K562 (cell line): ENCODE measurements around the gene CCNK. TPM values are rescaled to one million over a fixed set of nuclear protein-coding genes. Genes with fewer than 3 reads are reported as not detected.

Experiments
- ATAC-seq: fragments of 200-7000 bp; cut with Tn5 transposase; 3 replicates; pipeline ENCODE4 v1.9.1; 2020; ENCODE audit warnings: moderate library complexity
- BruUV-seq: library from RNA; stranded (reverse); fragments of 400-500 nt; replicated peaks from 2 replicates; lab custom pipeline; 2021; lab: Mats Ljungman, UMichigan
- CTCF ChIA-PET: fragments of 300-600 bp; formaldehyde crosslinking; extraction: SDS; loops from one replicate; lab custom pipeline; 2021; ENCODE audit warnings: low intra/inter-chr PET ratio; lab: Yijun Ruan, JAX
- POLR2A ChIA-PET: fragments of 300-600, 350-650 bp; sonication (Branson Sonifier 250); formaldehyde crosslinking; extraction: SDS; loops from one replicate; lab custom pipeline; 2021; ENCODE audit warnings: antibody characterized with exemption, inconsistent platforms; lab: Yijun Ruan, JAX
- DNase-seq, 4 experiments: peaks; one replicate each; pipeline versions ENCODE4 v3.0.0 to v3.0.0-alpha.2; 2011 to 2018; ENCODE audit warnings: low spot score in 3 of 4, mixed read lengths in 3 of 4; ENCODE audit errors: extremely low read depth in 1 of 4
- FAIRE-seq: peaks from 2 replicates; lab custom pipeline; 2011; peaks lifted over from hg19 to GRCh38; lab: Jason Lieb, UNC
- H2AFZ ChIP-seq: 2 replicates; pipeline ENCODE4 v1.6.0; 2011; ENCODE audit warnings: low read depth, low read length, control low read depth, inconsistent platforms
- H3K27ac ChIP-seq: fragments of 200-600 bp; 3 replicates; pipeline ENCODE4 v1.8.0; 2011; ENCODE audit warnings: low read depth, mild to moderate bottlenecking, control low read depth, inconsistent platforms, low read length, moderate library complexity, mixed read lengths; ENCODE audit errors: extremely low read depth
- H3K27me3 ChIP-seq, 2 experiments: fragments of 300-600 bp in 1 of 2; 2 replicates in 1 of 2; 3 replicates in 1 of 2; pipeline versions ENCODE4 v1.6.0 to v1.8.0; 2011; ENCODE audit warnings: inconsistent platforms in 2 of 2, low read length in 2 of 2, mild to moderate bottlenecking in 1 of 2, mixed read lengths in 1 of 2, moderate library complexity in 1 of 2; ENCODE audit not compliant: control insufficient read depth in 2 of 2, insufficient read depth in 2 of 2
- H3K36me3 ChIP-seq: fragments of 300-600 bp; 3 replicates; pipeline ENCODE4 v1.8.0; 2011; ENCODE audit warnings: mild to moderate bottlenecking, low read length, inconsistent platforms; ENCODE audit not compliant: control insufficient read depth, insufficient read depth
- H3K4me1 ChIP-seq, 2 experiments: fragments of 200-600 bp in 1 of 2; replicated peaks in 1 of 2; 2 replicates in 1 of 2; 3 replicates in 1 of 2; pipeline versions ENCODE4 v1.5.1 to v1.8.0; 2011; ENCODE audit warnings: inconsistent platforms in 2 of 2, low read length in 2 of 2, mild to moderate bottlenecking in 1 of 2, mixed read lengths in 1 of 2, moderate library complexity in 1 of 2; ENCODE audit not compliant: control insufficient read depth in 2 of 2, insufficient read depth in 2 of 2
- H3K4me2 ChIP-seq: 2 replicates; pipeline ENCODE4 v1.6.1; 2011; ENCODE audit warnings: low read length, control low read depth, inconsistent platforms, mixed read lengths; ENCODE audit not compliant: insufficient read depth
- H3K4me3 ChIP-seq: fragments of 200-600 bp; sonication (generic), shearing (Covaris generic); 2 replicates; pipeline ENCODE4 v1.5.1; 2016; ENCODE audit warnings: control low read depth, inconsistent platforms
- H3K79me2 ChIP-seq: fragments of 200-600 bp; 3 replicates; pipeline ENCODE4 v1.8.0; 2011; ENCODE audit warnings: low read length, inconsistent platforms; ENCODE audit not compliant: control insufficient read depth, insufficient read depth
- H3K9ac ChIP-seq, 2 experiments: 2 replicates each; pipeline versions ENCODE4 v1.6.0 to v1.6.1; 2011; ENCODE audit warnings: low read depth in 2 of 2, low read length in 2 of 2, control low read depth in 1 of 2, inconsistent platforms in 1 of 2, mild to moderate bottlenecking in 1 of 2, mixed read lengths in 1 of 2; ENCODE audit not compliant: insufficient read depth in 1 of 2
- H3K9me1 ChIP-seq: one replicate; pipeline ENCODE4 v1.6.0; 2011; ENCODE audit warnings: inconsistent platforms, mild to moderate bottlenecking, low read length, moderate library complexity; ENCODE audit not compliant: control insufficient read depth, insufficient read depth
- H3K9me3 ChIP-seq: replicated peaks from 2 replicates; pipeline ENCODE4 v1.5.1; 2011; ENCODE audit warnings: low read depth, low read length, inconsistent platforms; ENCODE audit not compliant: control insufficient read depth, insufficient read depth
- H4K20me1 ChIP-seq: replicated peaks from 2 replicates; pipeline ENCODE4 v1.6.1; 2011; ENCODE audit warnings: low read length, inconsistent platforms, mixed read lengths; ENCODE audit not compliant: control insufficient read depth, insufficient read depth
- FOXA3 ChIP-seq, 2 experiments: fragments of 450-650 bp in 1 of 2; sonication (generic) in 1 of 2; formaldehyde crosslinking; IDR thresholded peaks in 1 of 2; conservative IDR thresholded peaks in 1 of 2; 2 replicates each; pipeline versions ENCODE4 v1.4.0 to v1.8.0; 2020 to 2022; ENCODE audit warnings: mild to moderate bottlenecking in 2 of 2, missing genetic modification reagents in 1 of 2
- GATA2 ChIP-seq: sonication (generic); formaldehyde crosslinking; IDR thresholded peaks from 2 replicates; pipeline ENCODE4 v1.4.0; 2020; ENCODE audit warnings: mild to moderate bottlenecking, missing genetic modification reagents
- HDAC2 ChIP-seq: fragments of 450-650 bp; IDR thresholded peaks from 2 replicates; pipeline ENCODE4 v1.6.1; 2016; ENCODE audit warnings: mild to moderate bottlenecking
- HES1 ChIP-seq: fragments of 450-650 bp; IDR thresholded peaks from 2 replicates; pipeline ENCODE4 v1.6.1; 2016; ENCODE audit warnings: low read depth, mild to moderate bottlenecking, moderate library complexity
- PKNOX1 ChIP-seq: fragments of 450-650 bp; IDR thresholded peaks from 2 replicates; pipeline ENCODE4 v1.6.1; 2016
- TCFL5 ChIP-seq: fragments of 250-450 bp; sonication (Bioruptor Pico); conservative IDR thresholded peaks from 2 replicates; pipeline ENCODE4 v1.6.1; 2021; ENCODE audit warnings: mild to moderate bottlenecking, moderate library complexity, matching md5 sums
- UBTF ChIP-seq, 2 experiments: IDR thresholded peaks; 2 replicates each; pipeline ENCODE4 v1.6.1; 2012; ENCODE audit warnings: improper control_type of control experiment in 2 of 2, low read depth in 2 of 2, low read length in 2 of 2, borderline replicate concordance in 1 of 2
- ZNF354B ChIP-seq: fragments of 250-450 bp; sonication (Bioruptor Pico); IDR thresholded peaks from 2 replicates; pipeline ENCODE4 v1.4.0; 2020
- WGBS: fragments of 100-300 bp; shearing (Covaris generic); methylation state at CpG from one replicate; pipeline ENCODE4 v1.1.6; 2016; ENCODE audit warnings: low coverage, mixed read lengths; ENCODE audit not compliant: insufficient coverage; ENCODE audit errors: missing lambda C conversion rate; 5-methylcytosine and 5-hydroxymethylcytosine counted together
- in situ Hi-C: fragments of 300-500 bp; cut with MboI; formaldehyde crosslinking; loops from 4 replicates; pipeline ENCODE4 v1.15.0; 2018; ENCODE audit warnings: inconsistent platforms, mixed read lengths
- intact Hi-C: fragments of 100-400 bp; cut with micrococcal nuclease; formaldehyde crosslinking; loops from 2 replicates; pipeline ENCODE4 v1.14.2; 2022
- polyA plus RNA-seq, 8 experiments: library from polyadenylated mRNA; depleted of rRNA in 4 of 8; stranded (reverse) in 5 of 8; unstranded in 3 of 8; fragments of >200 nt; fragmentation: Nextera tagmentation in 2 of 8; fragmentation: Illumina TruSeq in 1 of 8; extraction: Ambion mirVana in 2 of 8; extraction: Trizol in 1 of 8; gene quantifications; 2 replicates each; pipeline versions ENCODE4 v1.2.1 to v1.2.3, GENCODE V29; 2011 to 2014; ENCODE audit warnings: inconsistent platforms in 1 of 8, missing spikeins in 1 of 8
- total RNA-seq, 7 experiments: library from RNA; depleted of rRNA in 6 of 7; stranded (reverse); fragments of >200 nt in 6 of 7; fragmentation: Illumina TruSeq in 2 of 7; extraction: Trizol in 2 of 7; gene quantifications; 2 replicates each; pipeline versions ENCODE4 v1.2.1 to v1.2.3, GENCODE V29; 2011 to 2021; ENCODE audit warnings: low replicate concordance in 1 of 7

The CCNK gene
- total and polyA plus RNA-seq, 9 of the 15 experiments (the other 6 are each of a cell fraction or from before 2014, with no cell fraction given), result 5.8 to 84.2 (median 16.4) TPM

- Histone ChIP-seq H3K4me1 (peaks cover 8 to 10% of the 10 kb centered on the region in 2 experiments; a peak in 3 of 5 replicates), H3K27ac (no peak overlapping the region), H3K79me2 (no peaks in the 10 kb centered on the region), H3K9me1 (no peaks in the 10 kb centered on the region), H3K9me3 (no peaks in the 10 kb centered on the region), H3K27me3 (no peaks in the 10 kb centered on the region), H3K36me3 (peaks cover 34% of the 10 kb centered on the region; the same call in 2 of the 3 replicates), H3K4me2 (no peak overlapping the region; the same call in 1 of the 2 replicates), H3K9ac (peak overlapping the region in 1 of 2 experiments; percentile 65; a peak in 2 of 4 replicates), H2AFZ (no peak overlapping the region), H3K4me3 (no peak overlapping the region), H4K20me1 (peaks cover 6% of the 10 kb centered on the region; the same call in 1 of the 2 replicates)
- FAIRE-seq (peak; percentile 65), ATAC-seq (peak; percentile 89), DNase-seq (peak in 2 of 4 experiments; percentile 32 to 36)
- ChIA-PET CTCF (no interaction called here), POLR2A (interaction anchor here (0.7 to 1.1 kb wide), 3 partner anchors 13 to 77 kb away, joined by 3 to 4 read pairs (median 3); no protein-coding TSS in a partner anchor)
- in situ Hi-C loops, result no loop called here
- TF ChIP-seq HES1 (no peak), UBTF (IDR thresholded peaks at IDR 0.05; ENCODE audit: borderline replicate concordance in 1 of 2, low read depth in 2 of 2, low read length in 2 of 2) (no peak), ZNF354B (CRISPR knock-in tag) (no peak), HDAC2 (no peak), GATA2 (peak; percentile 57; the same call in 1 of the 2 replicates), PKNOX1 (peak; percentile 78), TCFL5 (CRISPR knock-in tag) (no peak), FOXA3 (CRISPR knock-in tag; conservative IDR thresholded peaks at IDR 0.05 in 1 of 2, IDR thresholded peaks at IDR 0.05 in 1 of 2) (no peak)
- WGBS, result 0% methylated on average over 2 of the region's 4 CpGs
- BruUV-seq, result no TSS peak
- intact Hi-C loops, result no loop called here
Measured at GRCh38 chr14:99447739-99448138, 33.5 kb upstream of the CCNK start.
